Mesothelial cell of epicardium (in vitro differentiated cells): ENCODE measurements around the gene LRRC27. TPM values are rescaled to one million over a fixed set of nuclear protein-coding genes. Genes with fewer than 3 reads are reported as not detected.

ENCODE experiments used
- DNase-seq, 2 experiments: peaks; one replicate each; pipeline ENCODE4 v3.0.0; 2021; ENCODE audit warnings: low spot score in 2 of 2; ENCODE audit not compliant: unreplicated experiment in 2 of 2
- H3K27ac Mint-ChIP-seq: 2 replicates; pipeline ENCODE4 v1.8.0; 2021; ENCODE audit warnings: mixed read lengths
- H3K27me3 Mint-ChIP-seq: 2 replicates; pipeline ENCODE4 v1.8.0; 2021; ENCODE audit warnings: low read depth, mixed read lengths
- H3K36me3 Mint-ChIP-seq: 2 replicates; pipeline ENCODE4 v1.8.0; 2021; ENCODE audit warnings: mixed read lengths
- H3K4me1 Mint-ChIP-seq: 2 replicates; pipeline ENCODE4 v1.8.0; 2021; ENCODE audit warnings: mixed read lengths
- H3K4me3 Mint-ChIP-seq: 2 replicates; pipeline ENCODE4 v1.8.0; 2021; ENCODE audit warnings: mild to moderate bottlenecking, moderate library complexity, mixed read lengths
- H3K9me3 Mint-ChIP-seq: 2 replicates; pipeline ENCODE4 v1.8.0; 2021; ENCODE audit warnings: mixed read lengths
- CTCF ChIP-seq: fragments of 200-600 bp; sonication (generic); IDR thresholded peaks from one replicate; pipeline ENCODE4 v1.5.0; 2021; ENCODE audit warnings: antibody characterized with exemption; ENCODE audit not compliant: unreplicated experiment
- total RNA-seq: library from RNA; stranded (reverse); gene quantifications from 3 replicates; pipeline ENCODE4 v1.2.1, GENCODE V29; 2021

Gene LRRC27
- total RNA-seq, 1 donor from 2014 or later = 15.2 TPM

GRCh38 chr10:132296666-132297443 is 35.1 kb upstream of the LRRC27 start:
- Mint-ChIP-seq H3K36me3 (no peaks in the 10 kb centered on the region), H3K27me3 (peaks cover 61% of the 10 kb centered on the region), H3K4me1 (no peaks in the 10 kb centered on the region), H3K9me3 (no peaks in the 10 kb centered on the region), H3K4me3 (no peak overlapping the region), H3K27ac (no peak overlapping the region)
- no peak for TF ChIP-seq CTCF
- no peak for DNase-seq

DNA sequence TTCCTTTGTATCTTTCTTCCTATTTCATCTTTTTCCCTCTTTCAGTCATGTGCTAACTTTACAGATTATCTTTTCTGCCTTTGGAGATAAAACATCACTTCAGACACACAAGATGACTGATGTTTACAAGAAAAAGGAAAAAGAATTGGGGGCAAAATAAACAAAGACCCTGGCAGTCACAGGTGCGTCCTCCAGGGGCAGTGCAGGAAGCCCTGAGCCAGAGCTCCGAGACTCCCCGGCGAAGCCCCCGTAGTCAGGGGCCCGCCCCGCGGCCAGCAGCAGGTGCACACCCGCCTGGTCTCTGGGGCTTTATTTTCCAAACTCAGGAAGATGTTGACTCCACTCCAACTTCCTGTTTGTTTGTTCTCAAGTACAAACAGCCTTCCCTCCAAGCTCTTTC is 34.5 kb upstream of the LRRC27 start:
- H3K36me3 Mint-ChIP-seq = no peaks in the 10 kb centered on the region
- no peak overlapping the region for H3K4me3 Mint-ChIP-seq
- H3K27me3 Mint-ChIP-seq = peaks cover 64% of the 10 kb centered on the region
- no peaks in the 10 kb centered on the region for H3K9me3 Mint-ChIP-seq
- no peak for TF ChIP-seq CTCF
- no peaks in the 10 kb centered on the region for H3K4me1 Mint-ChIP-seq
- no peak for DNase-seq
- no peak overlapping the region for H3K27ac Mint-ChIP-seq

DNA sequence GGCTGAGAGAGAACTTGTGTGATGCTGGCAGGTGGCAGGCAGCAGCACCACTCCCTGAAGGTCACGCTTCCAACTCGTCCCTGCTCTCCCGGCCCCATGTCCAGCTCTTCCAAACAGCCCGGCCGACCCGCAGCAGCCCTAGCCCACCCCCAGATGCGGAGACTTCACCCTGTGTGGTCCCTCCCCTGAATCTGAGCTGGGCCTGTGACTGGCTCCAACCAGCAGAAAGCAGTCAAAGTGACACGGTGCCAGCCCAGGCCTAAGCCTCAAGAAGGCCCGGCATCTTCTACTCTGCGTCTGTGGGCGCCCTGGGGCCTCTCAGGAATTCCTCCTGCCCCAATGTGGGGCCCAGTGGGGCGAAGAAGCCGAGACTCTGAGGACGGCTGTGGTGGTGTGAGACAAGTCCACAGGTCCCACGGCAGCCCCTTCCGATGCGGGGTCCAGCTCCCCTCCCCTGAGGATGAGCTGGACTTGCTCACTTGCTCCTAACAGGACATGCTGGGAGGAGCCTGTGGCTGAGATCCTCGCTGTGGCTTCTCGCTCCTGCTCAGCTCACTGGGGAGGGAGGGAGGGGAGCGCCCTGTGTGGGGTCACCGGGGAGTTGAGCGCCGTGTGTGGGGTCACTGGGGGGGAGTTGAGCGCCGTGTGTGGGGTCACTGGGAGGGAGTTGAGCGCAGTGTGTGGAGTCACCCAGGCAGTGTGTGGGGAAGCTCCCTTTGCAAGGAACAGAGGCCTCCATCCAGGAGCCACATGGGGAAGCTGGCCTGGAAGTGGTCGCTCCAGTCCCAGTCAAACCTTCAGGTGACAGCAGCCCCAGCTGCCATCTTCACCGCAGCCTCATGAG is 33.7 kb upstream of the LRRC27 start:
- Mint-ChIP-seq H3K36me3 (no peaks in the 10 kb centered on the region), H3K9me3 (no peaks in the 10 kb centered on the region), H3K27ac (no peak overlapping the region), H3K27me3 (peaks cover 69% of the 10 kb centered on the region), H3K4me1 (no peaks in the 10 kb centered on the region), H3K4me3 (no peak overlapping the region)
- TF ChIP-seq CTCF = no peak
- no peak for DNase-seq

GRCh38 chr10:132299371-132300336 is 32.3 kb upstream of the LRRC27 start:
- no peak overlapping the region for H3K4me3 Mint-ChIP-seq
- H3K27ac Mint-ChIP-seq = no peak overlapping the region
- no peak for TF ChIP-seq CTCF
- no peaks in the 10 kb centered on the region for H3K36me3 Mint-ChIP-seq
- H3K9me3 Mint-ChIP-seq = no peaks in the 10 kb centered on the region
- DNase-seq = no peak
- peaks cover 75% of the 10 kb centered on the region for H3K27me3 Mint-ChIP-seq
- no peaks in the 10 kb centered on the region for H3K4me1 Mint-ChIP-seq

- no peak for TF ChIP-seq CTCF
- no peak overlapping the region for H3K27ac Mint-ChIP-seq
- H3K9me3 Mint-ChIP-seq = no peaks in the 10 kb centered on the region
- H3K4me3 Mint-ChIP-seq = no peak overlapping the region
- peaks cover 78% of the 10 kb centered on the region for H3K27me3 Mint-ChIP-seq
- H3K4me1 Mint-ChIP-seq = no peaks in the 10 kb centered on the region
- no peak for DNase-seq
- H3K36me3 Mint-ChIP-seq = no peaks in the 10 kb centered on the region
These were observed 31.4 kb upstream of the LRRC27 start for GRCh38 chr10:132300582-132300981.
